Measurements from ENCODE around the gene KANK4.

DNA sequence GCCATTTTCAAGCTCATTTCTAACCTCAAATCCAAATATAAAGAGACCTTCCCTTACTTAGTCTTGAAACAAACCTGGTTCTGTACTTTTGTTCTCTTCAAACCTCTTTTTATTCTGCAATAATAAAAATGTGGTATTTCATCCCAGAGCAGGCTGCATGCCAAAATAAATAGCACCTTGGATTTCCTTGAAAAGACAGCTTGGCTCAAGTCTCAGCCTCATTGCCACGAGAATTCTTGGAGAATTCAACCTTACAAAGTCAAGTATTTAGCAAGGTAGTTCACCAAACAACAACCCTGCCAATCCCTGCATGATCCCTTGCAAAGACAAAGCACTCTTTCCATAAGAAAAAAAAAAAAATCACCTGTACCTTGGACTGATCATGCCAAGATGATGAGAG is 33.8 kb downstream of the KANK4 start:
- no peak for TF ChIP-seq POLR2AphosphoS5 (IDR thresholded peaks at IDR 0.05)
- TF ChIP-seq, protein P1, sequence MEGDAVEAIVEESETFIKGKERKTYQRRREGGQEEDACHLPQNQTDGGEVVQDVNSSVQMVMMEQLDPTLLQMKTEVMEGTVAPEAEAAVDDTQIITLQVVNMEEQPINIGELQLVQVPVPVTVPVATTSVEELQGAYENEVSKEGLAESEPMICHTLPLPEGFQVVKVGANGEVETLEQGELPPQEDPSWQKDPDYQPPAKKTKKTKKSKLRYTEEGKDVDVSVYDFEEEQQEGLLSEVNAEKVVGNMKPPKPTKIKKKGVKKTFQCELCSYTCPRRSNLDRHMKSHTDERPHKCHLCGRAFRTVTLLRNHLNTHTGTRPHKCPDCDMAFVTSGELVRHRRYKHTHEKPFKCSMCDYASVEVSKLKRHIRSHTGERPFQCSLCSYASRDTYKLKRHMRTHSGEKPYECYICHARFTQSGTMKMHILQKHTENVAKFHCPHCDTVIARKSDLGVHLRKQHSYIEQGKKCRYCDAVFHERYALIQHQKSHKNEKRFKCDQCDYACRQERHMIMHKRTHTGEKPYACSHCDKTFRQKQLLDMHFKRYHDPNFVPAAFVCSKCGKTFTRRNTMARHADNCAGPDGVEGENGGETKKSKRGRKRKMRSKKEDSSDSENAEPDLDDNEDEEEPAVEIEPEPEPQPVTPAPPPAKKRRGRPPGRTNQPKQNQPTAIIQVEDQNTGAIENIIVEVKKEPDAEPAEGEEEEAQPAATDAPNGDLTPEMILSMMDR (IDR thresholded peaks at IDR 0.05) = no peak
- TF ChIP-seq POLR2A (IDR thresholded peaks at IDR 0.05) = no peak
